Dermis microvascular lymphatic vessel endothelial cell (primary cell): ENCODE results near the gene PGM5. TPM values are rescaled to one million over a fixed set of nuclear protein-coding genes. Genes with fewer than 3 reads are reported as not detected.
"Not testable (repeated sequence)": the region's sequence is repeated elsewhere in the genome, so short reads cannot be mapped to it uniquely, and the experiment has no call there.

ENCODE experiments used
- DNase-seq, 2 donors: peaks; one replicate each; pipeline versions ENCODE4 v3.0.0 to v3.0.0-alpha.2; 2010; ENCODE audit warnings: low read depth in 2 of 2
- total RNA-seq: library from RNA; depleted of rRNA; stranded (reverse); fragments of >200 nt; gene quantifications from 2 replicates; pipeline ENCODE4 v1.2.1, GENCODE V29; 2014

Gene PGM5
- total RNA-seq, 1 donor from 2014 or later = 48.9 TPM

GRCh38 chr9:68377723-68378122, 21.3 kb downstream of the PGM5 start:
- DNase-seq = not testable (repeated sequence)

GRCh38 chr9:68383894-68384293, 27.5 kb downstream of the PGM5 start:
- not testable (repeated sequence) for DNase-seq

DNA sequence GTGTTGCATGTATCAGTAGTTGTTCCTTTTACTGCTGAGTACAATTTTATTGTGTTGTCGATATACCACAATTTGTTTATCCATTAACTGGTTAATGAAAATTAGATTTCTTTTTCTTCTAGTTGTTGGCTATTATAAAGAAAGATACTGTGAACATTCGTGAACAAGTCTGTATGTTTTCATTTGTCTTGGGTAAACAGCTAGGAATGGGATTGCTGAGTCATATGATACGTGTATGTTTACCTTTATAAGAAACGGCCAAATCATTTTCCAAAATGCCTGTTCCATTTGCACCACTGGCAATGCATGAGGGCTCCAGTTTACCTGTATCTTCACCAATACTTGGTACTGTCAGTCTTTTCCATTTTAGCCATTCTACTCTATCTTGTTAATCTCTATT, 33.1 kb downstream of the PGM5 start:
- not testable (repeated sequence) for DNase-seq

DNA sequence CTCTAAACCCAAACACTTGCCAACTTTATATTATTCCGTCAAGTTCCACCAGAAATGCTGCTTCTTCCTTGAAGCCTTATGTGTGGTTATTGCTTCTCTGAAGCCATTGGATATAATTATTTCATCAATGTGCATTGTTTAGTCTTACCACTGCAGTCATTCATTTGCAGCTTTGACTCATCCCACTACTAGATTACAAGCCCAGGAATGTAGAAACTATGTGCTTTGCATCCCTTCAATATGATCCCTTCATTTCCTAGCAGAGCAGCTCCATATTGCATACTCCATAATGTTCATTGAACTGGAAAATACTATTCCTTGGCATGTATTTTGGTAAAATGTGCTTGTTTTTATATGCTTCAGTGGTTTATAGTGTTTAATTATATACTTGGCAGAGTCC, 34.3 kb downstream of the PGM5 start:
- not testable (repeated sequence) for DNase-seq

GRCh38 chr9:68396411-68397094, 40.1 kb downstream of the PGM5 start:
- not testable (repeated sequence) for DNase-seq

DNA sequence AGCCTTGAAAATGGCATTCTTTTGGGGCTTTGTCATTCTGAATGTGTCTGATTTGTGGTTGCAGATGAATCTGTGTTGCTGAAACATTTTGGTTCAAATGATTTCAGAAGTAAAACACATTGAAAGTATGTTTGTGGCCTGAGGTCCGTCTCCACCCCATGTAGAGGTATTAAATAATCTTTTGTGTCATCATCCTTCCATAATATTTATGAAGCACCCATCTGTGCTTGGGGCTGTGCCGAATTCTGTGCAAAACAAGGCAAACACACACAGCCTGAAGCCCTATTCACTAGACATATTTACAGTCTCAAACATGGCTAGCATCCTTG, 40.6 kb downstream of the PGM5 start:
- DNase-seq = not testable (repeated sequence)

DNA sequence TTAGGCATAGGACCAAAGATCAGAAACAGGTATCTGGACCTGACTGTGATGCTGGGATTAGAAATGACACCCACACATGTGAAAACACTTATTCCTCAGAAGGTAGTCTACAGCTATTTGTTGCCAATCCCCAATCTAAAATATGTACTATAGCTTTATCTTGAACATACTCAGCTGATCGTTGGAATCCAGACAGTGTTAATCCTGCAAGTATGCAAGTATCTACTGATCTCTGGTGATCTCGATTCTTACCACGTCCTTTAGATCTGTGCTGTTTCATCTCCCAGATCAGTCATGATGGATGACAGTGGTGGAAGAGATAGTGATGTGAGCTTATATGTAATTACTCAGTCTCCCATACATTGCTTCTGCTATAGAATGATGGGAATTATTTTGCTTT, 41.4 kb downstream of the PGM5 start:
- DNase-seq = not testable (repeated sequence)

DNA sequence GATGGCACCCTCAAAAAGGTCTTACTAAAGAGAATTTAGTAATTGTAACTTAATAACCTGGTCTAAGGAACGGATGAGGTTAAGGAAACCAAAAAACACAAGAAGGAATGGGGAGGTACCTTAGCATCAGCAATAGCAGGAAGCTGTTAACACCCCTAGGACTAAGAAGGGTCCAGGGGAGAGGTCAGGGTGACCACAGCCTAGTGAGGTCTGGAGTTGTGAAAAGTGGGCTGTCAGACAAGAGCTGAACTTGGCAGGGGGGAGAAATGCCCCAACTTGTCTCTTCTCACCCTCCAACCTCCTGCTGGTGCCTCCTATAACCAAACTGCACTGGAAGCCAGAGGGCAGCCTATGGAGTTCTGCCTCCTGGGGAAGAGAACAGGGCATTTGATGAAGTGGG, 41.9 kb downstream of the PGM5 start:
- DNase-seq = not testable (repeated sequence)

GRCh38 chr9:68404421-68405185, 48.2 kb downstream of the PGM5 start:
- DNase-seq = not testable (repeated sequence)

- not testable (repeated sequence) for DNase-seq
Measured at GRCh38 chr9:68411865-68412264, 55.5 kb downstream of the PGM5 start.

GRCh38 chr9:68412754-68413153, 56.3 kb downstream of the PGM5 start:
- DNase-seq = peak; percentile 50 to 83

DNA sequence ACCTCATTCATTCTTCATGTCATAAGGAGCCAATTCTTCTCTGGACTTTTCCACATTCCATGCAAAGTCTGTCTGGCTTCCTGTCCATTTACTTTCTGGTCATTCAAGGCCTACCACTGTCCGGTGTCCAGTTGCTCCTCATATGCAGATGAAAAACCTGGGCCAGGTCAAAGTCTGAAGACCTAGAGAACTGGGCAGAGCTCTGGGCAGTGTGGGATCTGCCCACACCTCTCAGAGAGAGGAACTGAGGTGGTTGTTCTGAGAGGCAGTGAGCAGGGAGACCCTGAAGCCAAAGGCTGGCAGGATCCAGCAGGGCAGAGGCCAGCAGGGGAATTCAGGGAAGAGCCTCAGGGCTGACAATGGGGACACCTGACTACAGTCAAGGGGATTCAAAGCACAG, 58.7 kb downstream of the PGM5 start:
- not testable (repeated sequence) for DNase-seq

GRCh38 chr9:68416936-68417564, 60.6 kb downstream of the PGM5 start:
- DNase-seq = peak; percentile 31 to 77

DNA sequence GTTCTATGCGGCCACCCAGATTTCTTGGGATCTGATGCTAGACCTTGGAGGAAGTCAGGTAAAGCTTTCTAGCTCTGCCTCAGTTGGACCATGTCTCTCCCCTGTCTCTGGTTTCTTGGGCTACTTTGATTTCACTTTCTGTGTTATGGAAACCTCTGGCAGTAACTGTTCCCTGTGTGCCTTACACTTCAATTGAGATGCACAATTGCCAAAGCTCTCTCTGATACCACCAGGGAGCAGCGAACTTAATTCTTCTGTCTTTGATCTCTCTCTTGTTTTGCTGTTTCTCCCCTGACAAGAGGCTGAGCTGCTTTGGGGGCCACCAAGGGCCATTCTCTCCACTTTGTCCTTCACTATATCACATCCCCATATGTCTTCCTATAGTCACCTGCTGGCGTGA, 61.4 kb downstream of the PGM5 start:
- DNase-seq = no peak

DNA sequence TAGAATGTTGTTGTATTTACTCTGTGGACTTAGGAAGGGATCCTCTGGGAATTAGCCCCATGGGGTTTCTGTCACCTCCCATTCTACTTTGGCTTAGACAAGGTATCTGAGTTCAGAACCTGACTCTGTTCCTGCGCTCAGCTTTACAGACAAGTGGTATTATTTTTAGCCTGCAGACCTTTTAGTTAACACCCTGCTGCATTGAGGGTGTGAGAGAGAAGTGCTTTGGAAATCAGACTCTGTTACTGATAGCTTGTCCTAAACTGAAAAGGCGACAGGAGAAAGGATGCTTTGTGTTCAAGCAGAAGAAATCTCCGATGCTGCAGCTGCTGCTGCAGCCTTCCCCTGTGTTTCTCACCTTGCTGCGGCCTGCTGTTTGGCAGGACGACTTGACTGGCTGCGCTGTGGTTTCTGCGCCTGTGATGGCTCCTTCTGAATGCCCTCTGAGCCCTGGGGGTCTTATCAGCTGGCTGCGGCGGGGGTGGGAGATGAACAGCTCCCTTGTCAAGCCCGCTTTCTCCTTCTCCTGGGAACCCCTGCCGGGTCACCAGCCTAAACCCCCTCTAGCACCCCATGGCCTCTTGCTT, 61.9 kb downstream of the PGM5 start:
- no peak for DNase-seq

DNA sequence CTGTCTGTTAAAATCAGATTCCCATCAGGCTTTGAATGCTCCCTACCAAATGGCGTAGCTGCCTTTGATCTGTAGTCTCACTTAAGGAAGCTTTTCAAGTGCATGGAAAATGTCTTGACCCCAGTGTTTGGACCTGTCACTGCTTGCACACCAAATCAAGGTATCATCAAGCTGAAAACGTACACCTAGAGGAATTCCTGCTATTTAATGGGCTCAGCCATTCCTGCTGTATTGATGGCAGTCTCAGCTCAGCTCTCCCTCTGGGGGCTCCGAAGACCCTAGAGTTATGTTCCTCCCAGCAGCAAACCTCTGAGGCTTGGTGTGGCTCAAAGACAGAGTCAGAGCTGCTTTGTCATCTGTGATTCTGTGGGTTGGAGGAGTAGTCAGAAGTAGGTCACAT, 63.5 kb downstream of the PGM5 start:
- no peak for DNase-seq

DNA sequence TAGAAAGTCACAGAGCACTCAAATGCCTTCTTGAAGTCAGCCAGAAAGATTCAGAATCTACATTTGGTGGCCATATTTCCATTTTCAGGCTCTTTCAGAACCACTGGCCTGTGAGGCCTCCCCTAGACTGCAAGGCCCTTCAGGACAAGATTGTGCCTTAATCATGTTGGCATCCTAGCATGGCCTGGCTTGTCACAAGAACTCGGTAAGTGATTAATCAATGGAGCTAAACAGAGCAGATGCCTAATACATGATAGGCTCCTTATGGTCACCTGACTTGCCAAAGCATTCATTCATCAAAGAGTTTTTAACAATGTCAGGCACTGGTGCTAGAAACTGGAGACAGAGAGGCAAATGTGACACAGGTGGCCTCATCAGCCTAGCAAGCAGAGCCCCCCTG, 70.3 kb downstream of the PGM5 start:
- no peak for DNase-seq

GRCh38 chr9:68427216-68427977, 71.0 kb downstream of the PGM5 start:
- DNase-seq = no peak

DNA sequence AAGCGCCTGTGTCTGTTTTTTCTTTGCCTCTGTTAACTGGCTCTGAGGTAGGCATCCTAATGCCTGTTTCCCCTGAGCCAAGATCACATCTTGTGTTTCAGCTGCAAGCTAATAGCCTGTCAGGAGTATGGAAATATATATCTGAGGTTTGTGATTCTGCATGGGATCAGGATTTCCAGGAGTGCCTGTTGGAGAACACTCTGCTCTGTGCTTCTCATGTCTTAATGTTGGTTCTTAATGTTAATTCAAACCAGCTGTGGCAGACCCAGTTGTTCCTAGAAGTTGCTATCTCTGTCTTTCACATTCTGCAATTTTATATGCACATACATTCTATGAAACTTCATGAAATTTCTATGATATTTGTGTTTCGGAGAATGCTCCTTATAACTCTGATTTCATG, 72.1 kb downstream of the PGM5 start:
- DNase-seq = no peak

DNA sequence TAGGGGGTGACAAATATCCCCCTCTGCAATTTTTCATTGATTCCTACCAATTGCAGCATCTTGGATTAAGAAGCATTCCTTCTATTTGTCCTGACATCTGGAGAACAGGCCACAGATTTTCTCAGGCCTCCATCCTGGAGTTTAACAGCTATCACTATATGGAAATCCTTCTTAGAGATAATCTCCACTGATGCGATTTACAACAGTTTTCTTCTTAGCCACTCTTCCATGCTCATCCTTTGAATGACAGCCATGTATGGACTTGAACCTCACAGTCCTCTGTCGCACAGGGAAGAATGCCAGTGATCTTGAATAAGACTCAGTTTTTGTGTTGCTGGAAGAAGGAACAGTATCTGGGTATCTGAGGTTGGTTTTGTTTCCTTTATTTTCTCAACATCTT, 73.2 kb downstream of the PGM5 start:
- DNase-seq = no peak

DNA sequence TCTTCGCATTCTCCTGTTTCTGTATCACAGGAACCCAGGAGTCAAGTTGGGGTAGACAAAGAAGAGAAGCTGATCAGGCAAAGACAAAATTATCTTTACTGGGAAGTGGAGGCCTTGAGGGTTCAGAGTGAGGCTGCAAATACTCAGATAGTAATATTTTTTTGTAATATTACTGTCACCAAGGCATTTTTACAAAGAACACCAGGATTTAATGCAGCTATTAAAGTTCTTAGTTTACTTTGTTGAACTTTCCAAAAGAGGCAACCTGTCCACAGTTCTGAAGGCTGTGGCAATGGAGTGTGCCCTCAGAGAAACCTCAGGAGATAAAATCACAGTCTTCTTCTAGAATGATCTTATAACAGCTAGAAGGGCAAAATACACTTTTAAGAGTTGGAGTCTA, 74.9 kb downstream of the PGM5 start:
- DNase-seq = no peak
